ENCODE measurements around the gene GCKR. TPM values are rescaled to one million over a fixed set of nuclear protein-coding genes. Genes with fewer than 3 reads are reported as not detected.

GCKR gene
- total and polyA plus RNA-seq, 2 donors (not counting 3 experiments of a cell fraction or from before 2014, with no cell fraction given), result 0.27 to 0.52 TPM

GRCh38 chr2:27498975-27499374, 2.3 kb downstream of the GCKR start:
- CTCF ChIA-PET, result no interaction called here
- Histone ChIP-seq H3K9me3 (replicated peaks; ENCODE audit: control insufficient read depth, insufficient read depth, low read length) (no peaks in the 10 kb centered on the region), H3K4me1 (ENCODE audit: control insufficient read depth, extremely low read depth, insufficient read depth, low read length) (peaks cover 16% of the 10 kb centered on the region), H3K4me3 (replicated peaks in 1 of 3; ENCODE audit: insufficient read depth in 1 of 3, low read depth in 1 of 3, low read length in 3 of 3) (no peak overlapping the region), H3K9me1 (replicated peaks; ENCODE audit: control insufficient read depth, extremely low read depth, insufficient read depth, low read length) (no peaks in the 10 kb centered on the region), H3K79me2 (ENCODE audit: control insufficient read depth, insufficient read depth, low read length) (no peaks in the 10 kb centered on the region), H2AFZ (ENCODE audit: low read depth, low read length) (no peak overlapping the region), H4K20me1 (replicated peaks; ENCODE audit: control insufficient read depth, extremely low read depth, insufficient read depth, low read length) (no peaks in the 10 kb centered on the region), H3K36me3 (ENCODE audit: control insufficient read depth in 2 of 2, extremely low read depth in 1 of 2, insufficient read depth in 2 of 2, low read length in 2 of 2) (no peaks in the 10 kb centered on the region), H3K9ac (replicated peaks; ENCODE audit: extremely low read depth, insufficient read depth, low read length) (no peak overlapping the region), H3K27me3 (ENCODE audit: control insufficient read depth in 2 of 2, insufficient read depth in 2 of 2, low read length in 2 of 2) (no peaks in the 10 kb centered on the region), H3K4me2 (ENCODE audit: insufficient read depth, low read length) (no peak overlapping the region), H3K27ac (ENCODE audit: insufficient read depth, low read depth, low read length) (no peak overlapping the region)
- no TSS peak for BruUV-seq (replicated peaks)
- FAIRE-seq, result no peak
- dilution Hi-C loops (cut with MboI; ENCODE audit: extremely low pct_ligation_motif_present, low sequenced_read_pairs), result no loop called here
- no peak for TF ChIP-seq POLR2A (IDR thresholded peaks at IDR 0.05; ENCODE audit: low read depth, low read length)
- no peak for TF ChIP-seq GATA2 (IDR thresholded peaks at IDR 0.05; ENCODE audit: insufficient read depth, insufficient read length, low read depth, low read length)
- TF ChIP-seq CTCF (IDR thresholded peaks at IDR 0.05; ENCODE audit: extremely low read depth in 1 of 2, insufficient read depth in 1 of 2, low read depth in 1 of 2, low read length in 2 of 2), result no peak
- TF ChIP-seq MYC (IDR thresholded peaks at IDR 0.05; ENCODE audit: low read depth, low read length), result no peak
- intact Hi-C loops (cut with micrococcal nuclease), result no loop called here
- POLR2A ChIA-PET, result no interaction called here
- DNase-seq (ENCODE audit: low read depth, low spot score), result no peak

DNA sequence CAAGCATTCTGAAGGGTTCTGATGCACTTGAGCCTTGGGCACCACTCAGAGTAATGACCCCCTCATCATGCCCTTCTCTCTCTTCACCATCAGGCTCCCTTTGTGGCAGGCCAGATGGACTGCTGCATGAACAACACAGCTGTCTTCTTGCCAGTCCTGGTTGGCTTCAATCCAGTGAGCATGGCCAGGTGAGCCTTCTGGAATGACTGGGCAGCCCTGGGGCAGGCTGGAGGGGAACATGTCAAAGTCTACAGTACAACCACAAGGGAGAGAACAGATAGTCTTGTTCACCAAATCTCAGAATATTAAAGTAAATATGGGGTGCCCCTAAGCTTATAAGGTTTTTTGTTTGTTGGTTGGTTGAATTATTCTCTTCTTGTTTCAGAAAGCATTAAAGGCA, 4.4 kb downstream of the GCKR start:
- no peak overlapping the region for H3K27ac ChIP-seq (ENCODE audit: insufficient read depth, low read depth, low read length)
- dilution Hi-C loops (cut with MboI; ENCODE audit: extremely low pct_ligation_motif_present, low sequenced_read_pairs) (no loop called here), intact Hi-C loops (cut with micrococcal nuclease) (no loop called here)
- H3K36me3 ChIP-seq (ENCODE audit: control insufficient read depth in 2 of 2, extremely low read depth in 1 of 2, insufficient read depth in 2 of 2, low read length in 2 of 2), result no peaks in the 10 kb centered on the region
- no peak for DNase-seq (ENCODE audit: low read depth, low spot score)
- FAIRE-seq, result no peak
- no peak overlapping the region for H3K4me2 ChIP-seq (ENCODE audit: insufficient read depth, low read length)
- H3K9me1 ChIP-seq (replicated peaks; ENCODE audit: control insufficient read depth, extremely low read depth, insufficient read depth, low read length), result no peaks in the 10 kb centered on the region
- peaks cover 9% of the 10 kb centered on the region for H3K4me1 ChIP-seq (ENCODE audit: control insufficient read depth, extremely low read depth, insufficient read depth, low read length)
- CTCF ChIA-PET, result no interaction called here
- no peak overlapping the region for H3K4me3 ChIP-seq (replicated peaks in 1 of 3; ENCODE audit: insufficient read depth in 1 of 3, low read depth in 1 of 3, low read length in 3 of 3)
- no peaks in the 10 kb centered on the region for H3K27me3 ChIP-seq (ENCODE audit: control insufficient read depth in 2 of 2, insufficient read depth in 2 of 2, low read length in 2 of 2)
- BruUV-seq (replicated peaks), result no TSS peak
- TF ChIP-seq JUN (IDR thresholded peaks at IDR 0.05; ENCODE audit: borderline replicate concordance, insufficient read depth, insufficient read length, low read depth), result no peak
- no peak for TF ChIP-seq CTCF (IDR thresholded peaks at IDR 0.05; ENCODE audit: extremely low read depth in 1 of 2, insufficient read depth in 1 of 2, low read depth in 1 of 2, low read length in 2 of 2)
- TF ChIP-seq GATA2 (IDR thresholded peaks at IDR 0.05; ENCODE audit: insufficient read depth, insufficient read length, low read depth, low read length), result no peak
- no peak for TF ChIP-seq FOS (IDR thresholded peaks at IDR 0.05; ENCODE audit: borderline replicate concordance, insufficient read depth, low read length)
- TF ChIP-seq, protein P1, sequence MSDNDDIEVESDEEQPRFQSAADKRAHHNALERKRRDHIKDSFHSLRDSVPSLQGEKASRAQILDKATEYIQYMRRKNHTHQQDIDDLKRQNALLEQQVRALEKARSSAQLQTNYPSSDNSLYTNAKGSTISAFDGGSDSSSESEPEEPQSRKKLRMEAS (IDR thresholded peaks at IDR 0.05; ENCODE audit: insufficient read depth, insufficient read length), result no peak
- TF ChIP-seq MYC (IDR thresholded peaks at IDR 0.05; ENCODE audit: low read depth, low read length), result no peak
- no peaks in the 10 kb centered on the region for H3K79me2 ChIP-seq (ENCODE audit: control insufficient read depth, insufficient read depth, low read length)
- no peaks in the 10 kb centered on the region for H3K9me3 ChIP-seq (replicated peaks; ENCODE audit: control insufficient read depth, insufficient read depth, low read length)
- no peaks in the 10 kb centered on the region for H4K20me1 ChIP-seq (replicated peaks; ENCODE audit: control insufficient read depth, extremely low read depth, insufficient read depth, low read length)
- no peak overlapping the region for H3K9ac ChIP-seq (replicated peaks; ENCODE audit: extremely low read depth, insufficient read depth, low read length)
- no peak overlapping the region for H2AFZ ChIP-seq (ENCODE audit: low read depth, low read length)
- POLR2A ChIA-PET, result no interaction called here
